Adrenal gland (tissue), 5 donors: ENCODE measurements around the gene PHF3.

Source experiments
- CTCF ChIP-seq, 6 experiments: fragments of 450-650 bp in 4 of 6; fragments of 200-600 bp in 2 of 6; sonication (generic) in 1 of 6; IDR thresholded peaks; 1 replicate in 5 of 6; 2 replicates in 1 of 6; pipeline versions ENCODE4 v1.5.1 to v1.8.0; 2016 to 2021; ENCODE audit warnings: antibody characterized with exemption in 6 of 6, mild to moderate bottlenecking in 2 of 6, moderate library complexity in 1 of 6
- POLR2A ChIP-seq, 2 donors: fragments of 450-650 bp; IDR thresholded peaks; one replicate each; pipeline ENCODE4 v1.6.1; 2017; ENCODE audit warnings: antibody characterized with exemption in 2 of 2, mild to moderate bottlenecking in 2 of 2, moderate library complexity in 1 of 2
- donor health status: DM: no; HTN: no; CAD: no.

- TF ChIP-seq CTCF (IDR thresholded peaks at IDR 0.05), result no peak
- TF ChIP-seq POLR2A (IDR thresholded peaks at IDR 0.05), result no peak
These were observed 25.2 kb downstream of the PHF3 start for GRCh38 chr6:63660757-63661156.
